Measurements from ENCODE around the gene B3GNT8. TPM values are rescaled to one million over a fixed set of nuclear protein-coding genes. Genes with fewer than 3 reads are reported as not detected.

B3GNT8 gene
- total and polyA plus RNA-seq, 9 of the 15 experiments (the other 6 are each of a cell fraction or from before 2014, with no cell fraction given), result 0.11 to 2.9 (median 0.65) TPM; not detected in 2

DNA sequence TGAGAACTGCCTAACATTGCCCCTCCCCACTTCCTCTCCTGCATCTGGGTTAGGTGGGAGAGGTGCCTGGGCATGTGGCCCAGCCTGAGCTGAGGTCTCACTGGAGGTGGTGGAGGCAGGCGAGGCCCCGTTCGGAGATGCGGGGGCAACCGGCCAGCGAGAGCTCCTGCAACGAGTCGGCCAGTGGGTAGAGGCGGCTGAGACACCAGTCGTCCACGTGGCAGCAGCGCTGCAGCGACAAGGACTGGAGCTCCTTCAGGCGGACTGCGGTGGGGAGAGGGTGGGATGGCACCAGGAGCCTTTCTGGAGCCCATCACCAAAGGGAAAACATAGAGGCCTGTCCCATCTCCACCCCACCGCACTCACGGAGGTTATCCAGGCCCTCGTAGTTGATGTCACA, 6.0 kb upstream of the B3GNT8 start:
- no TSS peak for BruUV-seq (replicated peaks)
- peaks cover 3% of the 10 kb centered on the region; the same call in 1 of the 3 replicates for H3K79me2 ChIP-seq (ENCODE audit: control insufficient read depth, insufficient read depth, low read length)
- no peaks in the 10 kb centered on the region for H3K9me1 ChIP-seq (ENCODE audit: control insufficient read depth, insufficient read depth, low read length)
- ATAC-seq (no peak), FAIRE-seq (no peak), DNase-seq (ENCODE audit: extremely low read depth in 1 of 4, low spot score in 3 of 4) (no peak)
- no peaks in the 10 kb centered on the region; the same call in 1 of the 2 replicates for H4K20me1 ChIP-seq (replicated peaks; ENCODE audit: control insufficient read depth, insufficient read depth, low read length)
- H3K9me3 ChIP-seq (replicated peaks; ENCODE audit: control insufficient read depth, insufficient read depth, low read depth, low read length), result no peaks in the 10 kb centered on the region
- no peaks in the 10 kb centered on the region for H3K27me3 ChIP-seq (ENCODE audit: control insufficient read depth in 2 of 2, insufficient read depth in 2 of 2, low read length in 2 of 2)
- ChIA-PET CTCF (ENCODE audit: low intra/inter-chr PET ratio) (no interaction called here), POLR2A (interaction anchor here (0.6 kb wide), 1 partner anchor 65 kb away, joined by 3 read pairs; no protein-coding TSS in a partner anchor)
- H3K4me2 ChIP-seq (ENCODE audit: insufficient read depth, low read length), result no peak overlapping the region
- peaks cover 49% of the 10 kb centered on the region for H3K36me3 ChIP-seq (ENCODE audit: control insufficient read depth, insufficient read depth, low read length)
- H3K27ac ChIP-seq (ENCODE audit: extremely low read depth, low read depth, low read length), result no peak overlapping the region
- peak overlapping the region in 1 of 2 experiments; percentile 43; a peak in 1 of 4 replicates for H3K9ac ChIP-seq (ENCODE audit: insufficient read depth in 1 of 2, low read depth in 2 of 2, low read length in 2 of 2)
- no peak overlapping the region for H2AFZ ChIP-seq (ENCODE audit: low read depth, low read length)
- 93% methylated on average over 17 of the region's 18 CpGs for WGBS (ENCODE audit: insufficient coverage, low coverage, missing lambda C conversion rate)
- intact Hi-C loops (cut with micrococcal nuclease) (loop anchor here (5.0 to 10.0 kb wide), 2 partner anchors 36 to 68 kb away; partner anchors contain the start of genes B9D2, BCKDHA and EXOSC5), in situ Hi-C loops (cut with MboI) (no loop called here)
- H3K4me3 ChIP-seq, result no peak overlapping the region
- peaks cover 8 to 29% of the 10 kb centered on the region in 2 experiments; a peak in 4 of 5 replicates for H3K4me1 ChIP-seq (replicated peaks in 1 of 2; ENCODE audit: control insufficient read depth in 2 of 2, insufficient read depth in 2 of 2, low read length in 2 of 2)
- peak; percentile 62 for TF ChIP-seq POLR2G (IDR thresholded peaks at IDR 0.05; ENCODE audit: low read depth, low read length)
- TF ChIP-seq RBFOX2 (IDR thresholded peaks at IDR 0.05; ENCODE audit: low read depth, low read length), result 0 out of 2 replicates have a peak, but pooled peaks have one; percentile 15
- no peak for TF ChIP-seq HNRNPLL (IDR thresholded peaks at IDR 0.05; ENCODE audit: low read depth, low read length, poor library complexity, severe bottlenecking)

All from K562 (cell line).